Activated T-cell treated with anti-CD3 and anti-CD28 coated beads, Interleukin-2, amount 50 U/mL, for 48 hours (primary cell): ENCODE measurements around the gene USP48.
"Not testable (repeated sequence)": the region's sequence is repeated elsewhere in the genome, so short reads cannot be mapped to it uniquely, and the experiment has no call there.

Source experiments
- DNase-seq, 2 experiments: peaks; one replicate each; pipeline ENCODE4 v3.0.0-alpha.2; 2020

Gene USP48

GRCh38 chr1:21782868-21783678, at the start of gene USP48:
USP48 (minus strand) TSS chr1:21783149; CDS start chr1:21782957, 192 bp downstream.
- peak; percentile 98 for DNase-seq

- no peak for DNase-seq
Observed at GRCh38 chr1:21831454-21831970, 48.6 kb upstream of the USP48 start.

GRCh38 chr1:21830792-21831453, 48.0 kb upstream of the USP48 start:
- DNase-seq, result no peak

- DNase-seq, result no peak
Observed at GRCh38 chr1:21829294-21829693, 46.3 kb upstream of the USP48 start.

- no peak for DNase-seq
Observed at GRCh38 chr1:21828506-21829210, 45.7 kb upstream of the USP48 start.

GRCh38 chr1:21828075-21828474, 45.1 kb upstream of the USP48 start:
- DNase-seq, result no peak

GRCh38 chr1:21827141-21827679, 44.3 kb upstream of the USP48 start:
- DNase-seq, result no peak

- DNase-seq, result not testable (repeated sequence)
Observed at GRCh38 chr1:21826694-21827093, 43.7 kb upstream of the USP48 start.

GRCh38 chr1:21825393-21825792, 42.4 kb upstream of the USP48 start:
- DNase-seq, result no peak

- DNase-seq, result no peak
Observed at GRCh38 chr1:21824926-21825325, 42.0 kb upstream of the USP48 start.

- DNase-seq, result no peak
Observed at GRCh38 chr1:21823980-21824702, 41.2 kb upstream of the USP48 start.

- DNase-seq, result no peak
Observed at GRCh38 chr1:21823206-21823979, 40.4 kb upstream of the USP48 start.

- DNase-seq, result no peak
Observed at GRCh38 chr1:21822349-21822748, 39.4 kb upstream of the USP48 start.

GRCh38 chr1:21821385-21822019, 38.6 kb upstream of the USP48 start:
- no peak for DNase-seq

GRCh38 chr1:21820597-21821232, 37.8 kb upstream of the USP48 start:
- DNase-seq, result no peak

- peak; percentile 67 to 68 for DNase-seq
Observed at GRCh38 chr1:21818656-21819055, 35.7 kb upstream of the USP48 start.

GRCh38 chr1:21816602-21817302, 33.8 kb upstream of the USP48 start:
- no peak for DNase-seq

GRCh38 chr1:21815724-21816321, 32.9 kb upstream of the USP48 start:
- DNase-seq, result no peak

- DNase-seq, result no peak
Observed at GRCh38 chr1:21814981-21815582, 32.1 kb upstream of the USP48 start.
